ENCODE measurements around the gene ACP7.
"Not testable (repeated sequence)": the region's sequence is repeated elsewhere in the genome, so short reads cannot be mapped to it uniquely, and the experiment has no call there.

Gene ACP7, protein sequence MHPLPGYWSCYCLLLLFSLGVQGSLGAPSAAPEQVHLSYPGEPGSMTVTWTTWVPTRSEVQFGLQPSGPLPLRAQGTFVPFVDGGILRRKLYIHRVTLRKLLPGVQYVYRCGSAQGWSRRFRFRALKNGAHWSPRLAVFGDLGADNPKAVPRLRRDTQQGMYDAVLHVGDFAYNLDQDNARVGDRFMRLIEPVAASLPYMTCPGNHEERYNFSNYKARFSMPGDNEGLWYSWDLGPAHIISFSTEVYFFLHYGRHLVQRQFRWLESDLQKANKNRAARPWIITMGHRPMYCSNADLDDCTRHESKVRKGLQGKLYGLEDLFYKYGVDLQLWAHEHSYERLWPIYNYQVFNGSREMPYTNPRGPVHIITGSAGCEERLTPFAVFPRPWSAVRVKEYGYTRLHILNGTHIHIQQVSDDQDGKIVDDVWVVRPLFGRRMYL

DNA sequence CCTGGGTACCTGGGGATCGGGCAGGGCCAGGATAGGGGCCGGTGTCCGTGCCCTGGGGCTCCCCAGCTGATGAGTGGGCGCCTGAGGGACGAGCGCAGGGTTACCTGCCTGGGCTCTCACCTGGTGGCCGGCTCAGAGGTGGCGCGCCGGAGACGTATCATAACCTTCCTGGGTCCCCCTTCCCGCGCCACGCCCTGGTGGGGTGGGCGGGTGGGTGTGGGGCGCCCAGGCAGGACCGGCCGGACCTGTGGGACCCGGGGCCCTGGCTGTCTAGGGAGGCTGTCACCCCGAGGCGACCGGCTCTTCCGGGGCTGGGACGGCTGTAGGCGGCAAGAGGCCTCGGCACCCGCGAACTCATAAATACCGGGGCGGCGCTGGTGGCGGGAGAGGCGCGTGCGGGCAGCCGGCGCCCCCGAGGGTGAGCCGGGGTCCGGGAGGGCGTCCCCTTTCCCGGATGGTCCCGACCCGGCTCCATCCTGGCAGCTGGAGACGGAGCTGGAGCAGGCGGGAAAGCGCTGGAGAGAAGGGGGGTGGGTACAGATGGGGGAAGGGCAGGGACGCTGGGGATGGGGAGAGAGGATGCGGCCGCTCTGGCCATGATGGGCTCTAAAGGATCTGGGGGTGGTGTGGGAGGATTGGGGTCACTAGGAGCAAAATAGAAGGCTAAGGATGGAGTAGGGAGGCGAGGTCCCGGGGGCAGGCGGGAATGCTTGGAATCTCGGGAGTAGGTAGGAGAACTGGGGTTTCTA lies at the start of gene ACP7:
ACP7 (plus strand) TSS at position 386 of the 749 bp plus-strand sequence. CDS start 902 bp downstream, outside the sequence.
- no peak for DNase-seq

DNA sequence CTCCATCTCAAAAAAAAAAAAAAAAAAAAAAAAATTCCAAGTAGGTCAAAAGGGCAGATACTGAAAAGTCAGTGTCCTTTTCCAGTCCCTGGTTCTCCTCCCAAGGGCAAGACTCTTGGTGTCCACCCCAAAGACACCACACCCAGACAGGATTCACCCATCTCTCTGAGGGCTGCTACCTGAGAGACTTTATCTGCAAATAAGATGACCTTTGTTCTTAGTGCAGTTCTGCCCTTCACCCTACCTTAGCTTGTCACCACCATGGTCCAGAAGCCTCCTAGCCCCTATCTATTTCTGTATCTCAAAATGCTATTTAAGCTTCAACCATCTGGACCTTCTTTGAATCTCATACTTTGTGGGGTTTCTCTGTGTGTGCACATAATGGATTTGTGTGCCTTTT lies 47.6 kb upstream of the ACP7 start:
- DNase-seq, result no peak

DNA sequence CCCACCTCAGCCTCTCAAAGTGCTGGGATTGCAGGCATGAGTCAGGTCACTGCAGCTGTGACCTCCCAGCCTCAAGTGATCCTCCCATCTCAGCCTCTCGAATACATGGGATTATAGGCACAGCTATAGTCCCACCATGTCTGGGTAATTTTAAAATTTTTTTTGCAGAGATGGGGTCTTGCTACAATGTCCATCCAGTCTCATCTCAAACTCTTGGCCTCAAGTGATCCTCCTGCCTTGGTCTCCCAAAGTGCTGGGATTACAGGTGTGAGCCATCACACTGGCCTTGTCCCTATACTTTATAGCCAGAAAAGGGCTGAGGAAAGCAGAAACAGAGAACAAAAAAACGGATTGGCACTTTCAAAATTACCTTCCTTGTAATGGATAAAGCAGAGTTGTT lies 47.0 kb upstream of the ACP7 start:
- DNase-seq, result no peak

DNA sequence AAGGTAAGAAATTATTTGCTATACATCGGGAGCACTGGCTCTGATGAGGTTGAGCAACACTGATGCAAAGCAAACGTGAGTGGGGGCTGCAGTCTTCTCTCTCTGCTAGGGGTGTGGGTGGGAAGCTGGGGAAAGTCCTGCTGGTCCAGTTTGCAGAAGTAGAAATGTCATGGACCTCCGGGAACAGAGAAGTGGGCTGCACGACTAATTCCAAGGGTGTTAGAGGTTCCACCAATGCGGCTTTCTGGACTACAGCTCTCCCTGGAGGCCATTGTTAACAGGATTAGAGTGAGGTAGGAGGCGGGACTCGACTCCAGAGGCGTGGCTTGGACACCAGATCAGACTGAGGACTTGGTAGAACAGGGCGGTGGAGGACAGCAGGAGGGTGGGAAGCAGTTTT lies 46.1 kb upstream of the ACP7 start:
- DNase-seq, result no peak

DNA sequence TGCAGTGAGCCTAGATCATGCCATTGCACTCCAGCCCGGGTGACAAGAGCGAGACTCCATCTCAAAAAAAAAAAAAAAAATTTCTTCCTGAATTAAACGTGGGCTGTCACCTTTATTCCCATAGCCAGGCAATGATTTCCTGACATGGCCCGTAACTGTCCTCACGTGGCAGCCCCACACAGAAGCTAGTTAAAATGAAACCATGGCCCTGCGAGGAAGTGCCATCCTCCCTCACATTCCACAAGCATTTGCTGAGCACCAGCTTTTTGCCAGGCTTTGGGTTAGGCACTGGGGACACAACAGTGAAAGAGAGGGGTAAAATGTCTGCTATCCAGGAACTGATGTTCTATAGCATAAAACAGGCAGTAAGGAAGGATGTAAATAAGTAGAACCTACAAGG lies 38.7 kb upstream of the ACP7 start:
- no peak for DNase-seq

DNA sequence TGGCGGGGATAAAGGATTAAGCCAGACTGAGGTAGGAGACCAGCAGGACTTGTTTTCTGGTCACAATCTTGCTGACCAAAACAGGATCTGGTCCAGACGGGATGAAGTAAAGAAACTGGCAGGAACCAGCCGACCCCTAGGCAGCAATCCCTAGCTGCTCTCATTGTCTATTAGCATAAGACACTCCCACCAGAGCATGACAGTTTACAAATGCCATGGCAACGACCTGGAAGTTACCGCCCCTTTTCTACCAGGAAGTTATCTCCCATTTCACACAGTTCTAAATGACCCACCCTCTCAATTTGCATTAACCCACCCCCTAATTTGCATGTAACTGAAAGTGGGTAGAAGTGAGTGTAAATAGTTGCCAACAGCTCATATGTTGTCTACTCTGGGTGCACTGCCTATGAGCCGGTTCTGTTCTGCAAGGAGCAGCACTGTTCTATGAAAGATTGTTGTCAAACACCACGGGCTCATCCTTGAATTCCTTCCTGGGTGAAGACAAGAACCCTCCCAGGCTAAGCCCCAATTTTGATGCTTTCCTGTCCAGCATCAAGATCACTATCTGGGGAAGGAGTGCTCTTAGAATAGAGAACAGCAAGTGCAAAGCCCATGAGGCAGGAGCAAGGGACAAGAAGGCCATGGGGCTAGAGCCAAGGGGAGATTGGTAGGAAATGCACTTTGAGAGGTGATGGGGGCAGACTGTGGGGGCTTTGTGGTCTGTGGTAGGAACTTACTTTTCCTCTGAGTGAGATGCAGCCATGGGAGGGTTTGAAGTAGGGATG lies 37.9 kb upstream of the ACP7 start:
- no peak for DNase-seq

DNA sequence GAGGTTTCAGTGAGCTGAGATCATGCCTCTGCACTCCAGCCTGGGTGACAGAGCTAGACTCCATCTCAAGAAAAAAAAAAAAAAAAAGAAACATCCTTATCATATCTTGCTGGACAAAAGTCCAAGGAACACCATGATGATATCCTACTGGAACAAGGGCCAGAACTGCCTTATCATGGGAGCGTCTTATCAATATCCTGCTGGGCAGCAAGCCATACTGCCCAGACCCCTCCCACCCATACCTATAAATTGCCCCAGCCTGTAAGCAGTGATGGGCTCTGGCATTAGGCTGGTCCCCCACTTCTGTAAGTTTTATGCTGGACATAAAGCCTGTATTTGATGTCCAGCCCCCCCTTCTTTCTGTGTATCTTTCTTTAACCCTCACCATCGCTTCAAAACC lies 37.1 kb upstream of the ACP7 start:
- no peak for DNase-seq

DNA sequence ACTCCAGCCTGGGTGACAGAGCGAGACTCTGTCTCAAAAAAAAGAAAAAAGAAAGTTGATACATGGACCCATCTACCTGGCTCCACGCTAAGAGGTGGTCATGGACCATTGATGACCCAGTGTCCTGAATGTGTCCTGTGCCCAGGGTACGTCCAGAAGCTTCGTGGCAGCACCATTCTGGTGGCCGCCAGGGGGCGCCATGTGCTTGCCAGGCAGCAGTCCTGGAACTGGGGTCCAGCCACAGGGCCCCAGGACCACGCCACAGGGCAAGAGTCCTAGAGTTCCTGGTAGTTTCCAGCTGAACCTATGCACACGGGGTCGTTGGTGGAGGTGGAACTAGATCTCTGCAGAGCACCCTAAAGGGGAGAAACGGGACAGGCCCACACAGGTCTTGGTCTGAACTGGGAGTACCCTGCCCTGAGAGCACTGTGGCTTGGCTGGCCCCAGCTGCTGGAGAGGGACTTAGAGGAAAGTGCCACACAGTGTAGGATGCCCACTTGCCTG lies 31.9 kb upstream of the ACP7 start:
- DNase-seq, result peak; percentile 15 to 65 (median 50)

DNA sequence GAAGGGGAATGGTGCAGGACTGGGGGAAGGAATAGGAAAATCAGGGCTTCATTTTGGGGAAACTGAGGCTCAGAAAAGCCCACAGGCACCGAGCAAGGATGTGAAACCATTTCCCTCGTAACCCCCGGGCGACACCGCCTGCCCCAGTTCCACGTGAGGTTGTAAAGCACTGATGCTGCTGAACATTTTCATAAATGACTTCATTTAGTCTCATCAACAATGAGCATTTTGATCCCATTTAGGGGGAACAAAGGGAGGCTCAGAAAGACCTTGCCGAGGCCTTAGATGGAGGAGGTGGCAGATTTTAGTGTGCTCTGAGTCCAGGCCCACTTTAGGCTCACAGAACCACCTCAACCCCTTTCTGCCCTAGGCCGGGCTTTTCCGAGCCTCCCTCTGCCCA lies 31.3 kb upstream of the ACP7 start:
- no peak for DNase-seq

DNA sequence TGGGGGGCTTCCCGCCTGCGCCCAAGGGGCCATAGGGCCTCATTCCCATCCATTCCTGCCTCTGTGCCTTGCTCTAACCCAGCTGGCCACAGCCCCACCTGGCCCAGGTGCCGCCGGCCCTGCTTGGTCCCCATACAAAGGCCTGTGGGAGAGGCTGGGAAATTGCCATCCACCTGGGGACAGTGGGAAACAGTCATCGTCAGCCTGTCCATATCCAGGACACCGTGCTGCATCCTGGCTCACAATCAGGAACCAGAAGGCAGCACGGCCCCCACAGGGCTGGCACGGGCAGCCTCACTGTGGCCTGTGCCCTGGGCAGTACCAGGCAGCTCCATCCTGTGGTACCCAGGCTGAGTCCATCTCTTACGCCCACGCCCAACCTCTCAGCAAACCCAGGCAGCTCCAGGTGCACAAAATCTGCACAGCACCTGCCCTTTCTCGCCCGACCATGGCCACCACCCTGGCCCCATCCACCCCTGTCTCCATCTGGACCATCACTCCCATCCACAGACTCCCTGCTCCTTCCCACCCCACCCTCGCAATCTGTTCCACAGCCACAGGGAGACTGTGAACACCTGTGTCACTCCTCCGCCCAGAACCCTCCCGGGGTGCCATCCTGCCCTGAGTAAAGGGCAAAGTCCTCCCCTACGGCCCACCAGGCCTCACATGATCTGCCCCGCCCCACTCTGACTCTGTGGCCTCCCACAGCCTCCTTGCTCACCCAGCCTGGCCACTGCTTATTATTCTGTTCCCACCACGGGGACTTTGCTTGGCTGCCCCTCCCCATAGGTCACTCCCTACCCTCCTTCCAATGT lies 30.7 kb upstream of the ACP7 start:
- DNase-seq, result no peak

DNA sequence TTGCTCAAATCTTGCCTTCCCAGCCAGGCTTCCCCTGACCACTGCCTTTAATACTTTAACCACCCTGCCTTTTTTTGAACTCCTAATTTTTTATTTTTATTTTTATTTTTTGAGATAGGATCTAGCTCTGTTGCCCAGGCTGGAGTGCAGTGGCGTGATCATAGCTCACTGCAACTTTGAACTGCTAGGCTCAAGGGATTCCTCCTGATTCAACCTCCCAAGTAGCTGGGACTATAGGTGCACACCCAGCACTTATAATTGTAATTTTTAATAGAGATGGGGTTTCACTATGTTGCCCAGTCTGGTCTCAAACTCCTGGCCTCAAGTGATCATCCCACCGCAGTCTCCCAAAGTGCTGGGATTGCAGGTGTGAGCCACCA lies 30.1 kb upstream of the ACP7 start:
- no peak for DNase-seq

DNA sequence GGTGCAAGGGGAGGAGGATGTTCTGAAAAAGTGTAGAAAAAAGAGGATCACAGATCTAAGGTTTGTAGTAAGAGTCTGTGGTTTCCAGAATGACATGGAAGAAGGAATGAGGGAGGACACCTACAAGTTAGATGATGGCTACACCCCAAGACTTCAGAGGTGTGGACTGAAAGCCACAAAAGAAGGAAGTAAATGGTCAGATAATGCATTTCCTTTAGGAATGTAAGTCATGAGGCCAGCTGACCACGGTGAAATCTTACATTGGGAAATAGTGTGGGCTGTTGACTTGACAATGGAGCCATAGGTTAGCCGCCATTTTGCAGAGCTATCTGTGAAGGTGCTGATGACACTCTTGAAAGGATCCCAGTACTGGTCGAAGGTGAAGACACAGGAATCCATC lies 26.6 kb upstream of the ACP7 start:
- no peak for DNase-seq

DNA sequence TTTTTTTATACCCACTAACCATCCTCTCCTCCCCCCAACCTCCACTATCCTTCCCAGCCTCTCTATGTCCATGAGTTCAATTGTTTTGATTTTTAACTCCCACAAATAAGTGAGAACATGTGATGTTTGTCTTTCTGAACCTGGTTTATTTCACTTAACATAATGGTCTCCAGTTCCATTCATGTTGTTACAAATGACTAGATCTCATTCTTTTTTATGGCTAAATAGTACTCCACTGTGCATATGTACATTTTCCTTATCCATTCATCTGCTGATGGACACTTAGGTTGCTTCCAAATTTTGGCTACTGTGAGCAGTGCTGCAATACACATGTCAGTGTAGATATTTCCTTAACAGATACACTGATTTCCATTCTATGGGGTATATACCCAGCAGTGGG lies 24.9 kb upstream of the ACP7 start:
- no peak for DNase-seq

DNA sequence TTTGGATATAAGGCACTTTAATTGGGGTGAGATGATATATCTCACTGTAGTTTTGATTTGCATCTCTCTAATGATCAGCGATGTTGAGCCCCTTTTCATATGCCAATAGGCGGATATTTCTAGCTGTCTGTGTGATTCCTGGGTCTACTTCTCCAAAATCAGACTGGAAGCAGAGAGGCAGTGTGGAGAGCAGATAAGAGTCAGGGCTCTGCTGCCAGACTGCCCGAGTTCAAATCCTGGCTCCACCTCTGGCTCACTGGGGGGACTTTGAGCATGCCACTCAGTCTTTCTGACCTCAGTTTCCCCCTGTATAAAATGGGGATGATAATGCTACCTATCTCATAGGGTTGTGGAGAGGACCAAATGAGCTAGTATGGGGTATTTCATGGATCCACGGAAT lies 24.0 kb upstream of the ACP7 start:
- no peak for DNase-seq

DNA sequence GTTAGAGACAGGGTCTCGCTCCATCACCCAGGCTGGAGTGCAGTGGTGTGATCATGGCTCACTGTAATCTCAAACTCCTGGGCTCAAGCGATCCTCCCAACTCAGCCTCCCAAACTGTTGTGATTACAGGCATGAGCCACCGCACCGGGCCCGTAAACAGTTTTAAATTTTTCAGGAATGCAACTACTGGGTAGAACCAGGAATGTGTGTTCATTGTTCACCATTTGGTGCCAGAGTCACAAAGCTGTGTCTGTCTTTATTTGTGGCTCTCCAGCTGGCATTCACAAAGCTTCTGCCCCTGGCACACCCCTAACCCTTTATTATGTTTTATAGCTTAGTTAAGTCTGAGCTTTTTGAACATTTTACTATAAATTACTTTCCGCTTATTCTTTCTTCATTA lies 19.8 kb upstream of the ACP7 start:
- no peak for DNase-seq

DNA sequence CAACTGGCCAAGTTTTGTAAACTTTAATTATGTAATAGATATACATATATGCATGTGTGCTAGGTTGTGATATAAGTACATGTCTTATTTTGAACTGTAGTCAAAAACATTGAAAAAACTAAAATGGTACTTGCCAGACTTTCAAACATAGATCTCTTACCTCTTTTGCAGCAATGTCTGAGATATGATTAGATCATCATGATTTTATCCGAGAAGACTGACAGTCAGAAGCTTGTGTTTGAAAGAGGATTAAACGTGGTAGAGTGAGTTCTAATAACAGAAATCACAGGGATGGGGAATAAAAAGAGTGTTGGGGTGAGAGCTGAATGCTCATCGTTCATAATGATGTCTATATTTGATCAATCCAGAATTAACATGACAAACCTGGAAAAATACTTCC lies 18.2 kb upstream of the ACP7 start:
- no peak for DNase-seq

DNA sequence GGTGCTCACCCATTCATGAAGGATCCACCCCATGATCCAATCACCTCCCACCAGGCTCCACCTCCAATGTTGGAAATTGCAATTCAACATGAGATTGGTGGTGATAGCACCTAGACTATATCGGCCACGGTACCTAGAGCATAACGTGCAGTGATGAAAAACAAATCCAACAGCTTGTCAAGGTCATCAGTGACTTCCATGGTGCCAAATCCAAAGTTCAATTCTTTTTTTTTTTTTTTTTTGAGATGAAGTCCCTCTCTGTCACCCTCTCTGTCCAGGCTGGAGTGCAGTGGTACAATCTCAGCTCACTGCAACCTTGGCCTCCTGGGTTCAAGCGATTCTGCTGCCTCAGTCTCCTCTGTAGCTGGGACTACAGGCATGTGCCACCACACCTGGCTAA lies 17.1 kb upstream of the ACP7 start:
- no peak for DNase-seq

DNA sequence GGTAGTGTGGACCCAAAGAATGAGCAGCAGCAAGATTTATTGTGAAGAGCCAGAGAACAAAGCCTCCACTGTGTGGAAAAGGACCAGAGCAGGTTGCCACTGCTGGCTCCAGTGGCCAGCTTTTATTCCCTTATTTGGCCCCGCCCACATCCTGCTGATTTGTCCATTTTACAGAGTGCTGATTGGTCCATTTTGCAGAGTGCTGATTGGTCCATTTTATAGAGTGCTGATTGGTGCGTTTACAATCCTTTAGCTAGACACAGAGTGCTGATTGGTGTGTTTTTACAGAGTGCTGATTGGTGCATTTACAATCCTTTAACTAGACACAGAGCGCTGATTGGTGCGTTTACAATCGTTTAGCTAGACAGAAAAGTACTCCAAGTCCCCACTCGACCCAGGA lies 15.9 kb upstream of the ACP7 start:
- DNase-seq, result not testable (repeated sequence)

DNA sequence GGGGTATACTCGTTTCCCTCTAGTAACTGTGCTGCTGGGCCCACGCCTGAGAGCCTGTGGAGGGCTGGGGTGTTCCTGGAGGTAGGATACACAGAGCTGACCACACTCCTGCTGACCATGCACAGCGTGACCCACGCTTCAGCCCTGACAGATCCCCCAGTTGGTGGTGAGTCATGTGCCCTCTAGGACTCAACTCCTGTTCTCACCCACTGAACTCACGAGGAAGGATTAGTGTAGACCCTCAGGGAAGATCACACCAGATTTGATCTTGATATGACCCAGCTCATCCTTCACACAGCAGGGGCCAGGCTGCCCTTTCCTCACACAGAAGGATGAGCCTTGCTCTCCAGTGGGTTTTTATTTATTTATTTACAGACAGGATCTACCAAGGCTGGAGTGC lies 13.3 kb upstream of the ACP7 start:
- DNase-seq, result no peak

DNA sequence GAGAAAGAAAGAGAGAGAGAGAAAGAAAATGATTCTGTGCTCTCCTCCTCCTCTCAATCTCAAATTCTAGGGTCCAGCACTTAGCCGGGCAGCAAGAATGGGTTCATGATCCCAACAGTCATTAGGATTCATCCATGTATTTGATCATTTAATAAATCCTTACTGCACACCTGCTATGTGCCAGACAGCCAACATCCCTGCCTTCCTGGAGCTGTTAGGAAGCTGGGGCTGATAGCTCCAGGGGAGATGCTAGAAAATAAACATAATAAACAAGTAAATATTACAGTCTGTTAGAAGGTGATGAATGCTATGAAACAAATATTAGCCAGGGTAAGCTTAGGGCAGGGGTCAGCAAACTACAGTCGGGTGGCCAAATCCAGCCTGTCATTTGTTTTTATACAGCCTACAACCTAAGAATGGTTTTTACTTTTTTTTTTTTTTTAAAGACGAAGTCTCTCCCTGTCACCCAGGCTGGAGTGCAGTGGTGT lies 9.9 kb upstream of the ACP7 start:
- no peak for DNase-seq

DNA sequence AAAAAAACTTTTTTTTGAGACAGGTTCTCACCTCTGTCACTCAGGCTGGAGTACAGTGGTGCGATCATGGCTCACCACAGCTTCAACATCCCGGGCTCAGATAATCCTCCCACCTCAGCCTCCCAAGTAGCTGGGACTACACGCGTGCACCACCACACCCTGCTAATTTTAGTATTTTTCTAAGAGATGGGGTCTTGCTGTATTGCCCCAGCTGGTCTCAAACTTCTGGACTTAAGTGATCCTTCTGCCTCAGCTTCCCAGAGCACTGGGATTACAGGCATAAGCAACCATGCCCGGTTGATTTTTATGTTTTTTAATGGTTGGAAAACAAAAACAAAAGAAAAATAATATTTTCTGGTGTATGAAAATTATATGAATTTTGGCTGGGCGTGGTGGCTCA lies 9.2 kb upstream of the ACP7 start:
- no peak for DNase-seq

DNA sequence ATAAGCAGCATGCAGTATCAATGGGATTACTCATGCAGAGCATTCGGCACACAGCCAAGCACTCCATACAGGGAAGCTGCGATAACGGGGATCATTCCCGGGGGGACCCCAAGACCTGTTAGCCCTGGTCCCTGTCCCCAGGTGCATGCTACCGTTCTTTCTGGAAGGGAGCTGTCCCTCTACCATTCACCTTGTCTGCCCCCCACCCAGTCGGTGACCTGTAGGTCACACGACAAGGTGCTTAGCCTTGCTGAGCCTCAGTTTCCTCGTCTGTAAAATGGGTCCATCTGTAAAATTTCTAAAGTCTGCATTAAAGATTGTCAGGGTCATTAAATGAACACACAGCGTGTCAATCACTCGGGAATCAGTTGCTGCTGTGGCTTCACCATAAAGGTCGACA lies 6.8 kb upstream of the ACP7 start:
- DNase-seq, result no peak
